ENCODE measurements around the gene HIP1. TPM values are rescaled to one million over a fixed set of nuclear protein-coding genes. Genes with fewer than 3 reads are reported as not detected.

HIP1 gene
- total RNA-seq, 1 donor: 25.7 TPM

GRCh38 chr7:75657866-75658265, 80.9 kb downstream of the HIP1 start:
- Histone ChIP-seq H4K20me1 (ENCODE audit: insufficient read depth, low read length) (no peaks in the 10 kb centered on the region), H3K4me3 (ENCODE audit: insufficient read depth, low read length) (no peak overlapping the region), H3K4me1 (ENCODE audit: insufficient read depth, low read length) (peaks cover 5% of the 10 kb centered on the region), H3K27me3 (ENCODE audit: insufficient read depth, low read length) (no peaks in the 10 kb centered on the region), H3K79me2 (ENCODE audit: insufficient read depth, low read length) (no peaks in the 10 kb centered on the region), H3K4me2 (ENCODE audit: insufficient read depth, low read length) (no peak overlapping the region), H2AFZ (ENCODE audit: low read length) (no peak overlapping the region), H3K27ac (ENCODE audit: low read depth, low read length) (no peak overlapping the region), H3K9me3 (ENCODE audit: low read depth, low read length) (no peaks in the 10 kb centered on the region), H3K36me3 (ENCODE audit: insufficient read depth, low read length) (peaks cover under 1% of the 10 kb centered on the region)
- no peak for DNase-seq (ENCODE audit: insufficient read length, low spot score, missing footprints)
- TF ChIP-seq, protein P1, sequence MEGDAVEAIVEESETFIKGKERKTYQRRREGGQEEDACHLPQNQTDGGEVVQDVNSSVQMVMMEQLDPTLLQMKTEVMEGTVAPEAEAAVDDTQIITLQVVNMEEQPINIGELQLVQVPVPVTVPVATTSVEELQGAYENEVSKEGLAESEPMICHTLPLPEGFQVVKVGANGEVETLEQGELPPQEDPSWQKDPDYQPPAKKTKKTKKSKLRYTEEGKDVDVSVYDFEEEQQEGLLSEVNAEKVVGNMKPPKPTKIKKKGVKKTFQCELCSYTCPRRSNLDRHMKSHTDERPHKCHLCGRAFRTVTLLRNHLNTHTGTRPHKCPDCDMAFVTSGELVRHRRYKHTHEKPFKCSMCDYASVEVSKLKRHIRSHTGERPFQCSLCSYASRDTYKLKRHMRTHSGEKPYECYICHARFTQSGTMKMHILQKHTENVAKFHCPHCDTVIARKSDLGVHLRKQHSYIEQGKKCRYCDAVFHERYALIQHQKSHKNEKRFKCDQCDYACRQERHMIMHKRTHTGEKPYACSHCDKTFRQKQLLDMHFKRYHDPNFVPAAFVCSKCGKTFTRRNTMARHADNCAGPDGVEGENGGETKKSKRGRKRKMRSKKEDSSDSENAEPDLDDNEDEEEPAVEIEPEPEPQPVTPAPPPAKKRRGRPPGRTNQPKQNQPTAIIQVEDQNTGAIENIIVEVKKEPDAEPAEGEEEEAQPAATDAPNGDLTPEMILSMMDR (IDR thresholded peaks at IDR 0.05; ENCODE audit: extremely low read depth, low read depth, low read length): no peak

- Histone ChIP-seq H3K79me2 (ENCODE audit: insufficient read depth, low read length) (no peaks in the 10 kb centered on the region), H3K27me3 (ENCODE audit: insufficient read depth, low read length) (no peaks in the 10 kb centered on the region), H3K4me1 (ENCODE audit: insufficient read depth, low read length) (peaks cover 5% of the 10 kb centered on the region), H3K27ac (ENCODE audit: low read depth, low read length) (no peak overlapping the region), H2AFZ (ENCODE audit: low read length) (no peak overlapping the region), H3K4me2 (ENCODE audit: insufficient read depth, low read length) (no peak overlapping the region), H3K9me3 (ENCODE audit: low read depth, low read length) (no peaks in the 10 kb centered on the region), H3K36me3 (ENCODE audit: insufficient read depth, low read length) (peaks cover 3% of the 10 kb centered on the region), H4K20me1 (ENCODE audit: insufficient read depth, low read length) (no peaks in the 10 kb centered on the region), H3K4me3 (ENCODE audit: insufficient read depth, low read length) (no peak overlapping the region)
- TF ChIP-seq, protein P1 (IDR thresholded peaks at IDR 0.05; ENCODE audit: extremely low read depth, low read depth, low read length): no peak
- DNase-seq (ENCODE audit: insufficient read length, low spot score, missing footprints): no peak
Measured at GRCh38 chr7:75656740-75657139, 82.0 kb downstream of the HIP1 start.

GRCh38 chr7:75655536-75655935, 83.2 kb downstream of the HIP1 start:
- Histone ChIP-seq H4K20me1 (ENCODE audit: insufficient read depth, low read length) (no peaks in the 10 kb centered on the region), H2AFZ (ENCODE audit: low read length) (no peak overlapping the region), H3K27ac (ENCODE audit: low read depth, low read length) (no peak overlapping the region), H3K36me3 (ENCODE audit: insufficient read depth, low read length) (peaks cover 3% of the 10 kb centered on the region), H3K4me3 (ENCODE audit: insufficient read depth, low read length) (no peak overlapping the region), H3K4me2 (ENCODE audit: insufficient read depth, low read length) (no peak overlapping the region), H3K9me3 (ENCODE audit: low read depth, low read length) (no peaks in the 10 kb centered on the region), H3K79me2 (ENCODE audit: insufficient read depth, low read length) (no peaks in the 10 kb centered on the region), H3K4me1 (ENCODE audit: insufficient read depth, low read length) (peaks cover 10% of the 10 kb centered on the region), H3K27me3 (ENCODE audit: insufficient read depth, low read length) (no peaks in the 10 kb centered on the region)
- TF ChIP-seq, protein P1 (IDR thresholded peaks at IDR 0.05; ENCODE audit: extremely low read depth, low read depth, low read length): no peak
- no peak for DNase-seq (ENCODE audit: insufficient read length, low spot score, missing footprints)

GRCh38 chr7:75654855-75655254, 83.9 kb downstream of the HIP1 start:
- no peak for DNase-seq (ENCODE audit: insufficient read length, low spot score, missing footprints)
- H3K9me3 ChIP-seq (ENCODE audit: low read depth, low read length): no peaks in the 10 kb centered on the region
- peaks cover 3% of the 10 kb centered on the region for H3K36me3 ChIP-seq (ENCODE audit: insufficient read depth, low read length)
- H3K27ac ChIP-seq (ENCODE audit: low read depth, low read length): no peak overlapping the region
- no peak overlapping the region for H3K4me2 ChIP-seq (ENCODE audit: insufficient read depth, low read length)
- TF ChIP-seq, protein P1 (IDR thresholded peaks at IDR 0.05; ENCODE audit: extremely low read depth, low read depth, low read length): no peak
- no peaks in the 10 kb centered on the region for H3K27me3 ChIP-seq (ENCODE audit: insufficient read depth, low read length)
- no peak overlapping the region for H3K4me3 ChIP-seq (ENCODE audit: insufficient read depth, low read length)
- peaks cover 16% of the 10 kb centered on the region for H3K4me1 ChIP-seq (ENCODE audit: insufficient read depth, low read length)
- H3K79me2 ChIP-seq (ENCODE audit: insufficient read depth, low read length): no peaks in the 10 kb centered on the region
- no peak overlapping the region for H2AFZ ChIP-seq (ENCODE audit: low read length)
- H4K20me1 ChIP-seq (ENCODE audit: insufficient read depth, low read length): no peaks in the 10 kb centered on the region

All from osteoblast (primary cell).